Calu3 (cell line): ENCODE measurements around the gene LRRC32. TPM values are rescaled to one million over a fixed set of nuclear protein-coding genes. Genes with fewer than 3 reads are reported as not detected.

Experiments used
- BruUV-seq: library from RNA; stranded (reverse); fragments of 400-500 nt; replicated peaks from 2 replicates; lab custom pipeline; 2021; lab: Mats Ljungman, UMichigan
- CTCF ChIA-PET: fragments of 300-600 bp; sonication (Branson Sonifier 250); formaldehyde crosslinking; loops from one replicate; lab custom pipeline; 2022; ENCODE audit warnings: antibody characterized with exemption; lab: Charles Lee
- DNase-seq: peaks from one replicate; pipeline ENCODE4 v3.0.0; 2022
- H3K27ac Mint-ChIP-seq: one replicate; pipeline ENCODE4 v1.8.0; 2022; ENCODE audit warnings: mixed read lengths; ENCODE audit not compliant: unreplicated experiment
- H3K27me3 Mint-ChIP-seq: one replicate; pipeline ENCODE4 v1.8.0; 2022; ENCODE audit warnings: mixed read lengths; ENCODE audit not compliant: unreplicated experiment
- H3K36me3 Mint-ChIP-seq: one replicate; pipeline ENCODE4 v1.8.0; 2022; ENCODE audit warnings: mild to moderate bottlenecking, moderate library complexity, mixed read lengths; ENCODE audit not compliant: insufficient read depth, unreplicated experiment
- H3K4me1 Mint-ChIP-seq: one replicate; pipeline ENCODE4 v1.8.0; 2022; ENCODE audit warnings: mild to moderate bottlenecking, low read depth, mixed read lengths; ENCODE audit not compliant: unreplicated experiment
- H3K4me3 Mint-ChIP-seq: one replicate; pipeline ENCODE4 v1.8.0; 2022; ENCODE audit warnings: mild to moderate bottlenecking, low read depth, moderate library complexity, mixed read lengths; ENCODE audit not compliant: unreplicated experiment
- H3K9me3 Mint-ChIP-seq: one replicate; pipeline ENCODE4 v1.8.0; 2022; ENCODE audit warnings: low read depth, mixed read lengths; ENCODE audit not compliant: unreplicated experiment
- CTCF ChIP-seq: fragments of 200-600 bp; IDR thresholded peaks from one replicate; pipeline ENCODE4 v1.8.0; 2022; ENCODE audit warnings: antibody characterized with exemption; ENCODE audit not compliant: unreplicated experiment
- intact Hi-C: fragments of 100-400 bp; cut with micrococcal nuclease; formaldehyde crosslinking; loops from one replicate; pipeline ENCODE4 v1.10.0; 2022; ENCODE audit not compliant: unreplicated experiment
- total RNA-seq: library from RNA; stranded (reverse); gene quantifications from 2 replicates; pipeline ENCODE4 v1.2.3, GENCODE V29; 2022

LRRC32 gene
- total RNA-seq, 1 experiment from 2014 or later = not detected

- Mint-ChIP-seq H3K4me3 (no peak overlapping the region), H3K27me3 (peaks cover 79% of the 10 kb centered on the region), H3K9me3 (no peaks in the 10 kb centered on the region), H3K27ac (no peak overlapping the region), H3K4me1 (no peaks in the 10 kb centered on the region), H3K36me3 (peaks cover 5% of the 10 kb centered on the region)
- BruUV-seq = no TSS peak
- CTCF ChIA-PET = no interaction called here
- DNase-seq = no peak
- no peak for TF ChIP-seq CTCF
- intact Hi-C loops = no loop called here
Measured at GRCh38 chr11:76666408-76666807, 4.1 kb downstream of the LRRC32 start.

- H3K9me3 Mint-ChIP-seq = no peaks in the 10 kb centered on the region
- no peak overlapping the region for H3K27ac Mint-ChIP-seq
- TF ChIP-seq CTCF = no peak
- no peak for DNase-seq
- CTCF ChIA-PET = no interaction called here
- H3K4me1 Mint-ChIP-seq = no peaks in the 10 kb centered on the region
- no TSS peak for BruUV-seq
- peaks cover 80% of the 10 kb centered on the region for H3K27me3 Mint-ChIP-seq
- intact Hi-C loops = no loop called here
- H3K36me3 Mint-ChIP-seq = peaks cover 5% of the 10 kb centered on the region
- no peak overlapping the region for H3K4me3 Mint-ChIP-seq
Measured at GRCh38 chr11:76665921-76666351, 4.6 kb downstream of the LRRC32 start.

- Mint-ChIP-seq H3K4me3 (no peak overlapping the region), H3K9me3 (no peaks in the 10 kb centered on the region), H3K27ac (no peak overlapping the region), H3K36me3 (peaks cover 5% of the 10 kb centered on the region), H3K27me3 (peaks cover 87% of the 10 kb centered on the region), H3K4me1 (no peaks in the 10 kb centered on the region)
- TF ChIP-seq CTCF = no peak
- DNase-seq = no peak
- intact Hi-C loops = no loop called here
- CTCF ChIA-PET = no interaction called here
- no TSS peak for BruUV-seq
Measured at GRCh38 chr11:76665172-76665571, 5.4 kb downstream of the LRRC32 start.

- Mint-ChIP-seq H3K36me3 (peaks cover 5% of the 10 kb centered on the region), H3K4me1 (no peaks in the 10 kb centered on the region), H3K27ac (no peak overlapping the region), H3K9me3 (no peaks in the 10 kb centered on the region), H3K27me3 (peaks cover 86% of the 10 kb centered on the region), H3K4me3 (no peak overlapping the region)
- CTCF ChIA-PET = no interaction called here
- intact Hi-C loops = no loop called here
- no peak for DNase-seq
- no peak for TF ChIP-seq CTCF
- BruUV-seq = no TSS peak
Measured at GRCh38 chr11:76664578-76665061, 5.9 kb downstream of the LRRC32 start.
